Astrocyte of the hippocampus (primary cell): ENCODE results near the gene ZNF470.

ENCODE experiments used
- DNase-seq: peaks from one replicate; pipeline ENCODE4 v3.0.0; 2011; ENCODE audit warnings: low read depth, low spot score

ZNF470 gene

DNA sequence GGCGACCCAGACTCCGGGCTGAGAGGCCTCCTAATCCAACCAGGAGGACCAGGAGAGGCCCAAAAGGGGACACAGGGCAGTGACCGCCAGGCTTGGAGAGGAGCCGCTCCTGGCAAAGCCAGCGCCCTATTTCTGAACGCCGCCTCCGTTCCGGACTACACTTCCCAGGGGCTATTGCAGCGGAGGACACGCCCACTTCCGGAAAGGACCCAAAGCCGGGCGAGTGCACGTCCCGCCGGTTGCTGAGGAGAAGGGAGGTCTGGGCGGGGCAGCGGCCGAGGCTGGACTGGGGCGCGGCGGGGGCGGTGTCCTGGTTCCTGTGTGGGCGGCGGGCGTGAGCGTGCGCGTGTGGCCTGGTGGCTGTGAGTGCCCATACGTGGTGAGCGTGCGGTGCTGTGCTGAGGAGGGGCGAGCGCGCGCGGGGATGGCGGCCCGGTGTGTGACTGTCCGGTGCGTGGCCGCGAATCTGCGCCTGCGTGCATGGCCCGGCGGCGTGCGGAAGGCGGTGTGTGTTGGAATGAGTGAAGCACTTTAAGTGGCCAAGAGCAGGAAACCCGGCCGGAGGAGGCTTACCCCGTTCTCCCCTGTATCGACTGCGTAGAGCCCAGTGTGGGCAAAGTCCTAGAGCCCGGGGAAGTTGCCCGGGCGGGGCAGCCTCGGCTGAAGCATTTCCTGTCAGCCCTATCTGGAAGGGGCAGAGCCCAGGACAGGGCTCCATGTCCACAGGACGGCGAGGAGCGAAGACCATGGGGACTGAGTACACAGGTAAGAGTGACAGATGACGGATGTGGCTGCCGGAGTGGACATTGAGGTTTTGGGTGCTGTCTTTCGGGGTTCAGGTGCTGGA, at the start of gene ZNF470:
Gene ZNF470, plus strand, starts transcription at position 195 of the 847 bp plus-strand sequence. CDS start 2,844 bp downstream, outside the sequence.
- peak; percentile 97 for DNase-seq

DNA sequence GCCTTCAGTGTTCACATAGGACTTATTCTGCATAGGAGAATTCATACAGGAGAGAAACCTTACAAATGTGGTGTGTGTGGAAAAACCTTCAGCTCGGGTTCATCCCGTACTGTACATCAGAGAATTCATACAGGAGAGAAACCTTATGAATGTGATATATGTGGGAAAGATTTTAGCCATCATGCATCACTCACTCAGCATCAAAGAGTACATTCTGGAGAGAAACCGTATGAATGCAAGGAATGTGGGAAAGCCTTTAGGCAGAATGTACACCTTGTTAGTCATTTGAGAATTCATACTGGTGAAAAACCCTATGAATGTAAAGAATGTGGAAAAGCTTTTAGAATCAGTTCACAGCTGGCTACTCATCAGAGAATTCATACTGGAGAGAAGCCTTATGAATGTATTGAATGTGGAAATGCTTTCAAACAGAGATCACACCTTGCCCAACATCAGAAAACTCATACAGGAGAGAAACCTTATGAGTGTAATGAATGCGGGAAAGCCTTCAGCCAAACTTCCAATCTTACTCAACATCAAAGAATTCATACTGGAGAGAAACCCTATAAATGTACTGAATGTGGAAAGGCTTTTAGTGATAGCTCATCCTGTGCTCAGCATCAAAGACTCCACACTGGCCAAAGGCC, 41.9 kb upstream of the ZNF470 start:
- no peak for DNase-seq

DNA sequence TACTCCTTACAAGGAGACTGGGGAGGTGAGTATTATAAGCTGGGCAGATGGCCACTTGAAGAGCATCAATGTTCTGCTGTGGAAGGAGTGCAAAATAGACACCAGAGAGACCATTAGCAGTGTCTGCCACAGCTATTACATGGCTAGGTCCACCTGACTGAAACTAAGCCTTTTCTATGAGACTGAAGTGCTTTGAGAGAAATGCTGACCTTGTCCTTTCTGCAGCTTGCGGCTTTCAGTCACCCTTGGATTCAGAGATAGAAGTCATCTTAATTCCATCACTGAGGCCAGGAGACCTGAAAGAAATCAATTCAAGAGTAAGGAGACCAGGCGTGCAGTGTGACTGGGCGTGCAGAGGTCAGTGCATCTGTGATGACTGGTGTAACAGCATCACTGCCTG, 29.8 kb upstream of the ZNF470 start:
- no peak for DNase-seq

DNA sequence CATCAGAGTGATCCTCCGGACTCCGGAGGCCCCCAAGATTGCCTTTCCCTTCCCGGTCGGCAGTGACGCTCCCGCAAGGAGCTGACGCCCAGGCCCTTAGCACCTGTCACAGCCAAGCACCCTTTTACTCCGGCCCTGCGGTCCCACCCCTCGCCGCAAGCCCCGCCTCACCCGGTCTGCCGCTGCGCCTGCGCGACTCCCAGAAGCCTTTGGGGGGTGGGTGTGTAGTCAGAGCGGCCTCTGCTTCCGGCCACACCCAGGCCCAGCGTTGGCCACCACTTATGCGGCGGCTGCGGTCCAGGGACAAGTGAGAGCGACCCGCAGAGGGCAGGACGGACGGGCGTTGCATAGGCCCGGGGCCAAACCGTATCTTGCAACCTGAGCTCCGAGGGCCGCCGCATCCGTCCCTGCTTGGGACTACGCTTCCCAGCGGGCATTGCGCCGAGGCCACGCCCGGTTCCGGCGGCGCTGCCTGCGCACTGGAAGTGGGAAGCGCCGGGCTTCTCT, 29.0 kb upstream of the ZNF470 start:
- peak; percentile 97 for DNase-seq

DNA sequence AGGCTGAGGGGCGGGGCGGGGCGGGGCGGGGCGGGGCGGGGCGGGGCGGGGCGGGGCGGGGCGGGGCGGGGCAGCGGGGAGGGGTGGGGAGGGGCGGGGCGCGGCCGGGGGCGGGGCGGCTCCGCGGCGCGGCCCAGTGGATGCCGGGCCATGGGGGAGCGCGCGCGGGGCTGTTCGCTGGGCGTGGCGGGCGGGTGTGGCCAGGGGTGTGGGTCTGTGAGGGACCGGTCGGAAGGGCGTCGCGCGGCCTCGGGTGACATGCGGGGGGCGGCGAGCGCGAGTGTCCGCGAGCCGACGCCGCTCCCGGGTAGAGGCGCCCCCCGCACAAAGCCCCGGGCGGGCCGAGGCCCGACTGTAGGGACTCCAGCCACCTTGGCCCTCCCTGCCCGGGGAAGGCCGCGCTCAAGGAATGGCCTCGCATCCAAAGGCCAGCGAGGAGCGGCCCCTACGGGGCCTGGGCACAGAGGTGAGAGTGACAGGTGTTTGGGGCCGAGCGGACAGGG, 28.5 kb upstream of the ZNF470 start, which contains the start of gene ZFP28:
Gene ZFP28, plus strand, starts transcription at position 188 of the 503 bp plus-strand sequence. Its CDS starts 71 bp downstream, at position 259.
- DNase-seq = no peak

DNA sequence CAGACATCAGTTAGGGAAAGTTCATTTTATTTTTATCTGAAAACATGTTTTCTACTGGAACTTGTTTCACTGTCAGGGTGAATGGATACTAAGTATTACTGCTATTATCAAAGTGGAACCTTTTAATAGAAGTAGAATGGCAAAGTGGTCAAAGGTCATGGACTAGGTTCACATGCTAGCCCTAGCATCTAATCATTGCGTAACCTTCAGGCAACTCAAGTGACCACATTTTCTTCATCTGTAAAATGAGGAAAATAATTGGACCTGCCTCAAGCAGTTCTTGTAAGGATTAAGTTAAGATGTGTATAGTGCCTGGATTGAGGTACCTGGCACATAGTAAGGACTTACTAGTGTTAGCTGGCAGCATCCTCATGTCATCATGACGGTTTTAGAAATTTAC, 23.5 kb upstream of the ZNF470 start:
- no peak for DNase-seq

DNA sequence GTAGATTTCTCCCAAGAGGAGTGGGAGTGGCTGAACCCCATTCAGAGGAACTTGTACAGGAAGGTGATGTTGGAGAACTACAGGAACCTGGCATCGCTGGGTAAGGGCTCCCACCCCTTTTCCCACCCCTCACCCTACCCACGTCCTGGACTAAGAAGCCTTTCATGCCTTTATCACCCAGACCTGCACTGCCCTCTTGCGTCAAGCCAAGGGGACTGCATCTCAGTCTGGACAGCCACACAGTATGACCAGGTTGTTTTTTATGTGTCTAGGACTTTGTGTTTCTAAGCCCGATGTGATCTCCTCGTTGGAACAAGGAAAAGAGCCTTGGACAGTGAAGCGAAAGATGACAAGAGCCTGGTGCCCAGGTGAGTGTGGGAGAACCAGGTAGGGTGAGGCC, 19.7 kb upstream of the ZNF470 start:
- no peak for DNase-seq

DNA sequence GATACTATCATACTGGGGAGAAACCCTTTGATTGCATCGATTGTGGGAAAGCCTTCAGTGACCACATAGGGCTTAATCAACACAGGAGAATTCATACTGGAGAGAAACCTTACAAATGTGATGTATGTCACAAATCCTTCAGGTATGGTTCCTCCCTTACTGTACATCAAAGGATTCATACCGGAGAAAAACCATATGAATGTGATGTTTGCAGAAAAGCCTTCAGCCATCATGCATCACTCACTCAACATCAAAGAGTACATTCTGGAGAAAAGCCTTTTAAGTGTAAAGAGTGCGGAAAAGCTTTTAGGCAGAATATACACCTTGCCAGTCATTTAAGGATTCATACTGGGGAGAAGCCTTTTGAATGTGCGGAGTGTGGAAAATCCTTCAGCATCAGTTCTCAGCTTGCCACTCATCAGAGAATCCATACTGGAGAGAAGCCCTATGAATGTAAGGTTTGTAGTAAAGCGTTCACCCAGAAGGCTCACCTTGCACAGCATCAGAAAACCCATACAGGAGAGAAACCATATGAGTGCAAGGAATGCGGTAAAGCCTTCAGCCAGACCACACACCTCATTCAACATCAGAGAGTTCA, 12.9 kb upstream of the ZNF470 start:
- DNase-seq = no peak

DNA sequence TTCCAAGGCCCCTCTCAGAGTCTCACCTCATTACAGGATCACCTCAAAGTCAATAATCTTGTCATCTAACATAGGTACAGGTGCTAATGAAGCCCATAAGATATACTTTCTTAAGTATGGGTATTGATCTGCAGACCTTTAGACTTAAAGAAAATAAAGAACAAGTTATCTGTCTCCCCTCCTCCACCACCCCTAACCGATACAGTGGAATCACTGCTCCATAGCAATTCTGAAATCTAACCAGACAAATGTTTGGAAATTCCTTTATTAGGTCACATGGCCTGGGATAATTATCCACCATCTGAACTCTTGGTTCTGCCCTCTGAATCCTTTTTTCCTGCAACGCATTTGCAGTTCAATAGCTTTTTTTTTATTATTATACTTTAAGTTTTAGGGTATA, 4.5 kb upstream of the ZNF470 start:
- DNase-seq = no peak

DNA sequence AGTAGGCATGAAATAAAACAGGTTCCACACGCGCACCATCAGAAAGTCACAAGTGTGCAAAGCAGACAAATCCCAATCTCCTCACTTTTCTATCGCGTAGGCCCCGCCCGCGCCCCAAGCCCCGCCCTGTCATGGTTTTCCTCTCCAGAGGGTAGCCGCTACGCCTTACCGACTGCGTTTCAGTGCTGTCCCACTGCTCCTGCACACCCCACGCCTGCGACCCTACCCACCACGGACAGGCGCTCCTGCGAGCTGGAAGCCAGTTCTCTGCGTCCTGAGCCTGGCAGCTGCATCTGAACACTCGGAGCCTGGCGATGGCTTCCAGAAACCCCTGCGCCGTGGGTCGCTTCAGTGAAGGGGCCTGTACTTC, 379 bp upstream of the ZNF470 start:
- no peak for DNase-seq

DNA sequence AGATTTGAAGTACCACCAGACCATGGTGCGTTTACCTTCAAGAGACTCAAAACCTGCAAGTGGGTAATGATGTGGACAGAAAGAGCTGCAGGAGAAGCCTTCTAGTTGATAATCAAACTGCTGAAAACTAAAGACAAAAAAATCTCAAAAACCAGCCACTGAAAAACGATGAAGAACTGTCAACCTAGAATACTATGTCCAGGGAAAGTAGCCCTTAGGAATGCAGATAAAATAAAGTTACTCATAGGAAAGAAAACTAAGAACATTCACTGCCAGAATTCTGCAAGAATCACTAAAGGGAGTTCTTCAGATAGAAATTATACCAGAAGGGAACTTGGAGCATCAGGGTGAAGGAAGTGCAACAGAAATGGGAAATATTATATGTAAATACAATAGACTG, 5.3 kb downstream of the ZNF470 start:
- DNase-seq = no peak

DNA sequence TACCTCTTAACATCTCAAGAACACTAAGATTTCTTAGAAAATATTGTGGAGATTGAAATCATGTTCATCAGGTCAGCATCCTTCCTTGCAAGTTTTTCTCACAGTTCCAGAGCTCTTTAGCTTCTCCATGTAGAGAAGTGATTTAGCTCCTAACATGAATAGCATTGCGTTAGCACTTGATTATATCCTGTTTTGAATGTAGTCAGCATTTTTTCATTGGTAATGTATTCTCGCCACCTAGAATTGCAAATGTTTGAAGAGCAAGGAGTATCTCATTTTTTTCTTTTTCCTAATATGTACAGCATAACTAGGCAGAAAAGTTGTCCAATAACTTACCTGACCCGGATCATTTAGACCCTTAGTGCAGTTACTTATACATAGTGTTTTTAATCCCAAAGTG, 6.6 kb downstream of the ZNF470 start:
- DNase-seq = no peak

DNA sequence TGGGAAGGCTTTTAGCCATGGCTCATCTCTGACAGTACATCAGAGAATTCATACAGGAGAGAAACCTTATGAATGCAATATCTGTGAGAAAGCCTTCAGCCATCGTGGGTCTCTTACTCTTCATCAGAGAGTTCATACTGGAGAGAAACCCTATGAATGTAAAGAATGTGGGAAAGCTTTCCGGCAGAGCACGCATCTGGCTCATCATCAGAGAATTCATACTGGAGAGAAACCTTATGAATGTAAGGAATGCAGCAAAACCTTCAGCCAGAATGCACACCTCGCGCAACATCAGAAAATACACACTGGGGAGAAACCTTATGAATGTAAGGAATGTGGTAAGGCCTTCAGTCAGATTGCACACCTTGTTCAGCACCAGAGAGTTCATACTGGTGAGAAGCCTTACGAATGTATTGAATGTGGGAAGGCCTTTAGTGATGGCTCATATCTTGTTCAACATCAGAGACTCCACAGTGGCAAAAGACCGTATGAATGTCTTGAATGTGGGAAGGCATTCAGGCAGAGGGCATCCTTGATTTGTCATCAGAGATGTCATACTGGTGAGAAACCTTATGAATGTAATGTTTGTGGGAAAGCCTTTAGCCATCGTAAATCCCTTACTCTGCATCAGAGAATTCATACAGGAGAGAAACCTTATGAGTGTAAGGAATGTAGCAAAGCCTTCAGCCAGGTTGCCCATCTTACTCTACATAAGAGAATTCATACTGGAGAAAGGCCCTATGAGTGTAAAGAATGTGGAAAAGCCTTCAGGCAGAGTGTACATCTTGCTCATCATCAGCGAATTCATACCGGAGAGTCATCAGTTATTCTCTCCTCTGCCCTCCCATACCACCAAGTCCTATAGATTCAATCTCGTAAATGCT, 10.7 kb downstream of the ZNF470 start:
- DNase-seq = no peak

DNA sequence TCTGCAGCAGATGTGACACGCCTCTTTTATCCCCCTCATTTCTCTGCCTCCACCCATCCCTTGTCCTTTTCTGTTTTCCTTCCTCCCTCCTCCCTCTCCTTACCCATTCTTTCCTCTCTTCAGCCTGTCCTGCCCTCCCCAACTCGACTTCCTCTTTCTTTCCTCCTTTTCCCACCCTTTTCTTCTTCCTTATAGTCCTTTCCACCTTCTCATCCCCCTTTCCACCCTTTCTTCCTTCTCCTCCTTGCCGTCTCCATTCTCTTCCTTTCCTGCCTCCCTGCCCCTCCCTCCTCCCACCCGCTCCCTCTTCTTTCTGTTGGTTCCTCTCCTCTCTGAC, 27.1 kb downstream of the ZNF470 start:
- DNase-seq = no peak

DNA sequence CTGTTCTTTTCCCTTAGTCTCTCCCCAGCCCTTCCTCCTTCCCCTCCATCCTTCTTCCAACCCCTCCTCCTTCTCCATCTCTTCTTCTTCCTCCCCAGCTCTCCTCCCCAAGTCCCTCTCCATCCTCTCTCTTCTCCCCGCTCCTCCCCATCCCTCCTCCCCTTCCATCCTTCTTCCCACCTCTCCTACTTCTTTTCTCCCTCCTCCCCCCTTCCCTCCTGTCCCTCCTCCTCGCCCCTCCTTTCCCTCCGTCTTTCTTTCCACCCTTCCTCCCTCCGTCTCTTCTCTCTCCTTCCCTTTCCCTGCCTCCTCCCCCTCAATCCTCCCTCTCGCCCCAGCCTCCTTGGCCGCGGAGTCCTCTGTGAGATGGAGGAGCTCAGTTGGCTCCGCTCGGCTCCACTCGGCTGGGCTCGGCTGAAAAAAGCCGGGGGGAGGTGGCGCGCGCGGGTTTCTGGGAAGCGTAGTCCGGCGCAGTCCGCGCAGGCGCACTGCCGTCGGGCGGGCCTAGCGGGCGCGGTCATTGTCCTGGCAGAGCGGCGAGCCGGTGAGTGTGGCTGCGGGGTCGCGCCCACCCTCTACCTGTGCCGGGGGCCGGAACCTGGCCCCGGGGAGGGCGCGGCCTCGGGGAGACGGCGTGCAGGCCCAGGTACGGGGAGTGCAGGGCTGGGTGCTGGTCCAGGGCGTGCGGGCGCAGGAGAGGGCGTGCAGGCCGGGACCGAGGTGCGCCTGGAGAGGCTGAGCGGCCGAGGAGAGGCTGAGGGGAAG, 27.7 kb downstream of the ZNF470 start, which contains the start of gene ZNF71:
Gene ZNF71, plus strand, starts transcription at position 520 of the 765 bp plus-strand sequence. CDS start 6,257 bp downstream, outside the sequence.
- DNase-seq = peak; percentile 96

DNA sequence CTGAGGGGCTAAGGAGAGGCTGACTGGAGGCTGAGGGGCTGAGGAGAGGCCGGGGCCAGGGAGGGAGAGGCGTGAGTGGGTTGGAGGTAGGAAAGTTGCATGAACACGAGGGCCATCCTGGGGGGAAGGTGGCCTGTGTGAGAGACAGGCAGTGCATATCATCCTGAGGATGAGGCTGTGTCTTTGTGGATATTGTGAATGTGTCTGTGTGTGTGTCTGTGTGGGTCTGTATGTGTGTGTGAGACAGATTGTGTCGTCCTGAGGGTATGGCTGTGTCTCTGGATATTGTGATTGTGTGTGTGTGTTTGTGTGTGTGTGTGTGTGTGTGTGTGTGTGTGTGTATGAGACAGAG, 28.3 kb downstream of the ZNF470 start:
- no peak for DNase-seq

DNA sequence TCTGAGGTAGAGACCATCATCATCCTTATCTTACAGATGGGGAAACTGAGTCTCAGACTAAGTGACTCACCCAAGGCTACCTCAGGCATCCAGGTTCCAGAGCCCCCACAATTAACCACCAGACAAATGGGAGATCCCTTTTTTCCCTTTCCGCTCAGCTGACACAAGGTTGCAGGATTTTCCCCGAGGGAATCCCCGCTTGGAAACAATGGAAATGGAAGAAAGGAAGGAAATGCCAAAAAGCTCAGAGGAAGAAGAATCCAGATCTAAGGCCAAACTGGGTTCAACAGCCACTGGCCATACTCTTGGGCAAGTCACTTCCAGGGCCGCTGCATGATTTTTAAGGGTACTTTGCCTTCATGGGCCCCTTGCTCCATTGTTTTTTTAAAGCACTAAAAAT, 29.4 kb downstream of the ZNF470 start:
- DNase-seq = no peak

DNA sequence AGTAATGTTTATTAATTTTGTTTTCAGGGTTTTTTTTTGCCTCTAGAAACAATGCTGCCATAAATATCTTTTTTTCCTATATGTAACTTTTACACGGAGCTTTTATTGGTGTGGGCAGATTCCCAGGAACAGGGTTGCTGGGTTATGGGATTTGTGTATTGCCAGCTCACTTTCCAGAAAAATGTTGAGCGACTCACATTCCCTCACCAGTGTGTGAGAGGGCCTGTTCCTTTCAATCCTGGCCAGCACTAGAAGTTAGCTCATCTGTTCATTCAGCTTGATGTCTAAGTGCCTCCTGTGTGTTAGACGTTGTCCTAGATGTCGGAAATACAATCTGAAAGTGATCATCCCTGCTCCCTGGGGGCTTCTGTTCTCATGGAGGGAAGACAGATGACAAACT, 30.4 kb downstream of the ZNF470 start:
- no peak for DNase-seq

DNA sequence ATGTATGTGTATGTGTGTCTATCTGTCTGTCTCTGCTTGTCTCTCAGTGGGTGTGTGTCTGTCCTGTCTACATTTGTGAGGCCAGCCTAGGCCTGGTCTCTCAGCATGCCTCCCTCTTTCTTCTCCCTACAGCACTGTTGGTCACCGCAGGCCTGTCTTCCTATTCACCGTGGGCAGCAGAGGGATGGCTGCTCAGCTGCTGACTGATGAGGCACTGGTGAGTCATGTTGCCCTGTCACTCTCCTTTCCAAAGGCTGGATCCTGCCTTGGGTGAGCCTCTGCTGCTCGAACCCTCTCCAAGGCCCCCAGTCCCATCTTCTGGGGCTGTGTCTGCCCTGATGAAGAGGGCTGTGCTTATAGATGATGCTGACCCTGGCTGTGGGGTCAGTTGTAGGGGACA, 34.1 kb downstream of the ZNF470 start:
- DNase-seq = peak; percentile 31

DNA sequence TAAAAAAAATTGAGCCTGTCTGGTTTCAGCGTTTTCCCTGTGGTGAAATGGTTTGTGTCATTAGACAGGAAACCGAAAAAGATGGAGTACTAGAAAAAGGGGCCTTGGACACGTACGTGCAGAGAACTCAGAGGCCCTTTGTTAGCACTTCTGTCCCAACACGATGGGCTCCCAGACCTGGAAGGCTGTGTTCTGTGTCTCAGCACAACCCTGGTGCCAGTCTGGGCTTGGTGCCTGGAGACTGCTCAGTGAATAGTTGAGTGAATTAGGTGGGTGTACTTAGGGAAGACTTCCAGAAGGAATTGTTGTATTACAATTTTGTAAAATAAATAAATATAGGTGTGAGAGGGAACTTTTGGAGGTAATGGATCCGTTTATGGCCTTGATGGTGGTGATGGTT, 36.6 kb downstream of the ZNF470 start:
- DNase-seq = peak; percentile 41
